NT2/D1 (cell line): Measurements from ENCODE around the gene RBBP8NL.

Experiments
- DNase-seq: peaks from one replicate; pipeline ENCODE4 v3.0.0-alpha.2; 2011; ENCODE audit warnings: low read depth, low spot score
- H3K27me3 ChIP-seq: 2 replicates; pipeline ENCODE4 v1.6.0; 2011; ENCODE audit warnings: mild to moderate bottlenecking; ENCODE audit not compliant: insufficient read length, insufficient read depth
- H3K36me3 ChIP-seq: 2 replicates; pipeline ENCODE4 v1.6.1; 2011; ENCODE audit warnings: mild to moderate bottlenecking, low read length, mixed read lengths; ENCODE audit not compliant: insufficient read depth, insufficient read length
- H3K4me1 ChIP-seq: 2 replicates; pipeline ENCODE4 v1.5.1; 2011; ENCODE audit not compliant: insufficient read depth, insufficient read length
- H3K4me3 ChIP-seq: 2 replicates; pipeline ENCODE4 v1.5.1; 2011; ENCODE audit warnings: low read depth; ENCODE audit not compliant: insufficient read length
- H3K9ac ChIP-seq: 2 replicates; pipeline ENCODE4 v1.6.0; 2011; ENCODE audit warnings: low read depth; ENCODE audit not compliant: insufficient read length
- H3K9me3 ChIP-seq: 2 replicates; pipeline ENCODE4 v1.5.1; 2011; ENCODE audit warnings: mild to moderate bottlenecking, low read length; ENCODE audit not compliant: insufficient read depth
- SUZ12 ChIP-seq: IDR thresholded peaks from 2 replicates; pipeline ENCODE4 v1.6.1; 2011; ENCODE audit not compliant: insufficient read length, insufficient read depth; ENCODE audit errors: extremely low read depth
- YY1 ChIP-seq: IDR thresholded peaks from 2 replicates; pipeline ENCODE4 v1.6.1; 2011; ENCODE audit not compliant: insufficient read length, insufficient read depth
- ZNF274 ChIP-seq: IDR thresholded peaks from 2 replicates; pipeline ENCODE4 v1.6.1; 2011; ENCODE audit warnings: mild to moderate bottlenecking, low read depth, low read length

RBBP8NL gene

GRCh38 chr20:62472941-62473585 is 45.7 kb upstream of the RBBP8NL start:
- no peak for DNase-seq
- Histone ChIP-seq H3K27me3 (peaks cover 35% of the 10 kb centered on the region), H3K4me3 (no peak overlapping the region), H3K4me1 (peaks cover 45% of the 10 kb centered on the region), H3K9ac (no peak overlapping the region), H3K9me3 (no peaks in the 10 kb centered on the region), H3K36me3 (no peaks in the 10 kb centered on the region)
- TF ChIP-seq YY1 (no peak), ZNF274 (no peak), SUZ12 (no peak)

GRCh38 chr20:62472138-62472940 is 45.0 kb upstream of the RBBP8NL start:
- H3K4me1 ChIP-seq: peaks cover 43% of the 10 kb centered on the region
- no peak overlapping the region for H3K4me3 ChIP-seq
- H3K36me3 ChIP-seq: no peaks in the 10 kb centered on the region
- H3K9me3 ChIP-seq: no peaks in the 10 kb centered on the region
- H3K27me3 ChIP-seq: peaks cover 28% of the 10 kb centered on the region
- no peak for DNase-seq
- H3K9ac ChIP-seq: peak overlapping the region; percentile 34
- TF ChIP-seq SUZ12: no peak
- no peak for TF ChIP-seq ZNF274
- TF ChIP-seq YY1: no peak

- Histone ChIP-seq H3K4me1 (peaks cover 43% of the 10 kb centered on the region), H3K9me3 (no peaks in the 10 kb centered on the region), H3K4me3 (no peak overlapping the region), H3K27me3 (peaks cover 13% of the 10 kb centered on the region), H3K36me3 (no peaks in the 10 kb centered on the region), H3K9ac (no peak overlapping the region)
- TF ChIP-seq SUZ12 (no peak), ZNF274 (no peak), YY1 (no peak)
- no peak for DNase-seq
Observed at GRCh38 chr20:62470459-62470858, 43.1 kb upstream of the RBBP8NL start.

- TF ChIP-seq ZNF274: no peak
- TF ChIP-seq SUZ12: no peak
- TF ChIP-seq YY1: no peak
- Histone ChIP-seq H3K4me3 (no peak overlapping the region), H3K9ac (peak overlapping the region; percentile 52), H3K9me3 (no peaks in the 10 kb centered on the region), H3K36me3 (no peaks in the 10 kb centered on the region), H3K27me3 (peaks cover 8% of the 10 kb centered on the region), H3K4me1 (peaks cover 41% of the 10 kb centered on the region)
- DNase-seq: no peak
Observed at GRCh38 chr20:62470001-62470400, 42.7 kb upstream of the RBBP8NL start.

- Histone ChIP-seq H3K9me3 (no peaks in the 10 kb centered on the region), H3K9ac (peak overlapping the region; percentile 52), H3K36me3 (no peaks in the 10 kb centered on the region), H3K4me1 (peaks cover 37% of the 10 kb centered on the region), H3K4me3 (no peak overlapping the region), H3K27me3 (peaks cover 2% of the 10 kb centered on the region)
- TF ChIP-seq YY1 (no peak), SUZ12 (no peak), ZNF274 (no peak)
- no peak for DNase-seq
Observed at GRCh38 chr20:62469352-62469751, 42.0 kb upstream of the RBBP8NL start.

- H3K27me3 ChIP-seq: no peaks in the 10 kb centered on the region
- no peaks in the 10 kb centered on the region for H3K9me3 ChIP-seq
- no peak for TF ChIP-seq ZNF274
- no peak for TF ChIP-seq SUZ12
- no peak for TF ChIP-seq YY1
Observed at GRCh38 chr20:62466806-62467537, 39.6 kb upstream of the RBBP8NL start.

More at GRCh38 chr20:62466806-62467537, 39.6 kb upstream of the RBBP8NL start:
- Histone ChIP-seq H3K36me3 (no peaks in the 10 kb centered on the region), H3K4me3 (no peak overlapping the region), H3K4me1 (peaks cover 24% of the 10 kb centered on the region), H3K9ac (no peak overlapping the region)
- no peak for DNase-seq
